ENCODE results near the gene DAB1. TPM values are rescaled to one million over a fixed set of nuclear protein-coding genes. Genes with fewer than 3 reads are reported as not detected.

Gene DAB1
- total RNA-seq, 1 donor from 2014 or later = 3.1 TPM

- Mint-ChIP-seq H3K36me3 (ENCODE audit: unreplicated experiment) (no peaks in the 10 kb centered on the region), H3K27me3 (ENCODE audit: unreplicated experiment) (no peaks in the 10 kb centered on the region), H3K27ac (ENCODE audit: unreplicated experiment) (no peak overlapping the region), H3K4me3 (ENCODE audit: unreplicated experiment) (no peak overlapping the region), H3K9me3 (ENCODE audit: unreplicated experiment) (no peaks in the 10 kb centered on the region), H3K4me1 (ENCODE audit: low read depth, unreplicated experiment) (peaks cover 3% of the 10 kb centered on the region)
- TF ChIP-seq CTCF (IDR thresholded peaks at IDR 0.05; ENCODE audit: partially characterized antibody, unreplicated experiment) = no peak
- no peak for DNase-seq
Measured at GRCh38 chr1:57036641-57037579, 386.9 kb downstream of the DAB1 start.

GRCh38 chr1:57034713-57035112 is 389.1 kb downstream of the DAB1 start:
- Mint-ChIP-seq H3K27ac (ENCODE audit: unreplicated experiment) (no peak overlapping the region), H3K9me3 (ENCODE audit: unreplicated experiment) (no peaks in the 10 kb centered on the region), H3K4me3 (ENCODE audit: unreplicated experiment) (no peak overlapping the region), H3K4me1 (ENCODE audit: low read depth, unreplicated experiment) (no peaks in the 10 kb centered on the region), H3K27me3 (ENCODE audit: unreplicated experiment) (no peaks in the 10 kb centered on the region), H3K36me3 (ENCODE audit: unreplicated experiment) (no peaks in the 10 kb centered on the region)
- no peak for TF ChIP-seq CTCF (IDR thresholded peaks at IDR 0.05; ENCODE audit: partially characterized antibody, unreplicated experiment)
- no peak for DNase-seq

- H3K4me3 Mint-ChIP-seq (ENCODE audit: unreplicated experiment) = no peak overlapping the region
- no peaks in the 10 kb centered on the region for H3K4me1 Mint-ChIP-seq (ENCODE audit: low read depth, unreplicated experiment)
- H3K27ac Mint-ChIP-seq (ENCODE audit: unreplicated experiment) = no peak overlapping the region
- H3K36me3 Mint-ChIP-seq (ENCODE audit: unreplicated experiment) = peaks cover 4% of the 10 kb centered on the region
- H3K27me3 Mint-ChIP-seq (ENCODE audit: unreplicated experiment) = no peaks in the 10 kb centered on the region
- TF ChIP-seq CTCF (IDR thresholded peaks at IDR 0.05; ENCODE audit: partially characterized antibody, unreplicated experiment) = no peak
- DNase-seq = no peak
- no peaks in the 10 kb centered on the region for H3K9me3 Mint-ChIP-seq (ENCODE audit: unreplicated experiment)
Measured at GRCh38 chr1:57033222-57034001, 390.4 kb downstream of the DAB1 start.

- no peak overlapping the region for H3K27ac Mint-ChIP-seq (ENCODE audit: unreplicated experiment)
- H3K9me3 Mint-ChIP-seq (ENCODE audit: unreplicated experiment) = no peaks in the 10 kb centered on the region
- peaks cover 1% of the 10 kb centered on the region for H3K27me3 Mint-ChIP-seq (ENCODE audit: unreplicated experiment)
- H3K36me3 Mint-ChIP-seq (ENCODE audit: unreplicated experiment) = peaks cover 9% of the 10 kb centered on the region
- TF ChIP-seq CTCF (IDR thresholded peaks at IDR 0.05; ENCODE audit: partially characterized antibody, unreplicated experiment) = no peak
- H3K4me1 Mint-ChIP-seq (ENCODE audit: low read depth, unreplicated experiment) = peaks cover 18% of the 10 kb centered on the region
- H3K4me3 Mint-ChIP-seq (ENCODE audit: unreplicated experiment) = no peak overlapping the region
- no peak for DNase-seq
Measured at GRCh38 chr1:57026624-57027354, 397.1 kb downstream of the DAB1 start.

Data from glutamatergic neuron (in vitro differentiated cells).